ENCODE results near the gene CFL2.
"Not testable (repeated sequence)": the region's sequence is repeated elsewhere in the genome, so short reads cannot be mapped to it uniquely, and the experiment has no call there.

The CFL2 gene

DNA sequence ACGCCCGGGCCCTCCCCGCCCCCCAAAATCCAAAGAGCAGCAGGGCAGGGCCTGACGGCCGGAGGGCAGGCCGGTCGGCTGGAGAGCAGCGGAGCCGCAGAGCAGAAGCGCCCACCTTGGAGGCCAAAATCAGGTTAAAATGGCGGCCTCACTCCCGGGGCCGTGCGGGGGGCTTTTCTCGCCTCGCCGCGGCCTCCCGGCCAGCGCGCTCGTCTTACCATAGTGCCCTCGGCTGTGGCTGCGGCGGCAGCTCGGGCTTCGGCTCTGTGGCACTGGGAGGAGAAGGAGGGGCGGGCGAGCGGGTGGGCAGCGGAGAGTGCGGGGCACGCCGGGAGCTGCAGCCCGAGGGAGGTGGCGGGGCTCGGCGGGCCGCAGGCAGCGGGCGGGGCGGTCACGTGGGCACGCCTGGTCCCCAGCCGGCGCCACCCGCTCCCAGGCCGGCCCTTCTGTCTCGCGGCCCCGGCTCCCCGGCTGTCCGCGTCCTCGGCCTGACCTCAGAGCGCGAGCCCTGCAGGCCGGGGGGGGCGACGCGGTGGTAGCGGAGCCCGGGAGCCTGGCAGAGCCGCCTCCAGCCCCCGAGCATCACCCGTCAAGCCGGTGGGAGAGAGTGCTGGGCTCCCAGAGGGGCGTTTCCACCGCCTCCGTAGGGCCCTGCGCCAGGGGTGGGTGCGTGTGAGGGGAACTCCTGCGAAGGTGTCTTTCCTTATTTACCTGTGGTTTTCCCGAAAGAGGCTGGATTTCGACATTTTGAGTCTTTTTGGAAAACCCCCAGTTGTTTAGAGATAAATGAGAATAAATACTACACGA is at the start of gene CFL2:
Gene CFL2, minus strand, starts transcription at position 274 of the 807 bp plus-strand sequence. Its CDS starts 53 bp downstream, at position 221.
- no peak for DNase-seq

DNA sequence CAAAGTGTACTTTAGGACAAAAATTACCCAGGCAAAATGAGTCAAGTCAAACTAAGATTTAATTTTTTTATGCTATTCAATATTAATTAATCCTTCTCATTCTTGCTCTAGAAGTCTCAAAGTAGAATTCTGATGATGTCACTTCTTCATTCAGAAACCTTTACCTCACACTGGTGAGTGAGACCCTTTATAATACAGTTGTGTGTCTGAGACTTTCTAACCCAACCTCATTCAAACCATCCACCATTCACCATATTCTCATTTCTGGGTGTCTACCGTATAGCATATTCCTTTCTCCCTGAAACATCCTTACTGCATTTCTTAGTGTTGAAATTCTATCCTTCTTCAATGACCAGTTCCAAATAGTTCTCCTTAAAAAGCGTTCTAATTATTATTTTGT is 40.8 kb upstream of the CFL2 start:
- no peak for DNase-seq

DNA sequence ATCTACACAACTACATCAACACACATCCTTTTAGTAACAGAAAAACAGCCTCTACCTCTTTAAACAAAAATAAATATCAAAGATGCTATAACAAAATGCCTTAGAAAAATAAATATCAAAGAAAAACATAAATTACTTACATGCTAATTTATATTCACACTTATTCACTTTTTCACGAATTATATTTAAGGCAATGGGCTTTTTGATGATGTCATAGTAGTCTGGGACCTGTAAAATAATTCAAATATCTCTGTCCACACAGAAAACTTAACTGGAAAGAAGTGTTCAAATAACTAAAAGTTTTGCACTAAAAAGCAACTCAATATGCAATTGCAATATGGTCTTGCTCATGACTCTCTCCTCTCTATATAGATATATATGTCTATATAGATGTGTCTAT is 40.3 kb upstream of the CFL2 start:
- DNase-seq, result no peak

DNA sequence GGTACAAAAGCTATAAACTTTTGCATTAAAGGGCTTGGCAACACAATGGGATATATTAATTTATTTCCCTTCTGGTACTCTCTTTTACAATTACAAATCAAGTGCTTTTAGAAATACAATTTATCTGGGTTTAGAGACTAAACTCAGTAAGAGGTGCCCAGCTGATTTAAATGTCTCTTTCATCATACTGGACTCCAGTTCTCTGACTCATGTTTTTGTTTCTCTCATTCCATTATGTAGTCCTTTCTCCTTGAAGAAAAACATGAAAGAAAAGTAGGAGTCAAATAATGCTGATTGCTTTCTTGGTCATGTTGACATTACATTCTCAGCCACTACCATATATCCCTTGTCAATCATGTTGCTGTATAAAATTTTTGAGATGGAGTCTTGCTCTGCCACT is 36.3 kb upstream of the CFL2 start:
- no peak for DNase-seq

DNA sequence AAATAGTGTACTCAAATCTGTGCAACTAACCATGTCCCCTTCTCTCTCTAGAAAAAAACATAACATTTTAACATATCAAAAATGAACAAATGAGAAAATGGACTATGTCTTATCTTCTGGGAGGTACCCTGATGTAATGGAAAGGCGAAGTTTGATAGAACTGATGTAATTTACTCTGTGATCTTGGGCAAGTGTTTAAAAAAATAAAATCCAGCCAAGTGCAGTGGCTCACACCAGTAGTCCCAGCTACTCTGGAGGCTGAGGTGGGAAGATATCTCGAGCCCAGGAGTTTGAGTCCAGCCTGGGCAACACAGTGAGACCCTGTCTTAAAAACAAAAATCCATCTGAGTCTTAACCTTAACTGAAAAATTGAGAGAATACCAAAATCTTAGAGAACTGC is 35.8 kb upstream of the CFL2 start:
- DNase-seq, result no peak

DNA sequence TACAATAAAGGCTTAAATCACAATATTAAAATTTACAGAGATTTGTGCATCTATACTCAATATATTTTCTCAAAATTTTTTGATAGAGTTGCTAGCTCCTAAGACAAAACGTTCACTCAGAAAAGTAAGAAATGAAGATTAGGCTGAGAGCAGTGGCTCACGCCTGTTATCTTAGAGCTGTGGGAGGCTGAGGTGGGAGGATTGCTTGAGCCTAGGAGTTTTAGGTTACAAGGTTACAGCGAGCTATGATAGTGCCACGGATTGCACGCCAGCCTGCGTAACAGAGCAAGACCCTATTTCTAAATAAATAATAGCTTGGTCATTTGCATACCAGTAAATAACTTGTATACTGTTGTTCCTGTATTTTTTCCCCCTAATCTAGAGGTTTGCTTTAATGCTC is 35.0 kb upstream of the CFL2 start:
- no peak for DNase-seq

DNA sequence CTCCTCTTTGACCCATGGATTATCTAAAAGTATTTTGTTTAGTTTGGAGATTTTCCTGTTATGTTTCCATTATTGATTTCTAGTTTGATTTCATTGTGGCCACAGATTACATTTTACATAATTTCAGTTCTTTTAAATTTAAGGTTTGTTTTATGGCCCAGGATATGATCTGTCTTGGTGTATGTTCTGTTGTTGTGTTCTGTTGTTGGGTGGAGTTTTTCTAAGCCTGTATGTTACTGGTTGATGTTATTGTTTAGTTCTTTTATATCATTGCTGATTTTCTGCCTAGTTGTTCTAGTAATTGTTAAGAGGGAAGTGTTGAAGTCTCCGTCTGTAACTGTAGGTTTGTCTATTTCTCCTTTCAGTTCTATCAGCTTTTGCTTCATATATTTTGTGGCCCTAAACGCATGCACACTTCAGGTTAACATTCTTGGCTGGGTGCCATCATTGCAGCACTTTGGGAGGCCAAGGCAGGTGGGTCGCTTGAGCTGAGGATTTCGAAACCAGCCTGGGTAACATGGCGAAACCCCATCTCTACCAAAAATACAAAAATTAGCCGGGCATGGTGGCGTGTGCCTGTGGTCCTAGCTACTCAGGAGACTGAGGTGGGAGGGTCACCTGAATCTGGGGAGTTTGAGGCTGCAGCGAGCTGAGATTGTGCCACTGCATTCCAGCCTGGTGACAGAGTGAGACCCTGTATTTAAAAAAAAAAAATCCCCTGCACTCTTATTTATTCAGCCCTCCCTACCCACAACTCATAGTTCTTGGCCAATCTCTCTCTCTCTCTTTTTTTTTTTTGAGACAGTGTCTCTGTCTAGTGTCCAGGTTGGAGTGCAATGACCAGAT is 28.1 kb upstream of the CFL2 start:
- no peak for DNase-seq

DNA sequence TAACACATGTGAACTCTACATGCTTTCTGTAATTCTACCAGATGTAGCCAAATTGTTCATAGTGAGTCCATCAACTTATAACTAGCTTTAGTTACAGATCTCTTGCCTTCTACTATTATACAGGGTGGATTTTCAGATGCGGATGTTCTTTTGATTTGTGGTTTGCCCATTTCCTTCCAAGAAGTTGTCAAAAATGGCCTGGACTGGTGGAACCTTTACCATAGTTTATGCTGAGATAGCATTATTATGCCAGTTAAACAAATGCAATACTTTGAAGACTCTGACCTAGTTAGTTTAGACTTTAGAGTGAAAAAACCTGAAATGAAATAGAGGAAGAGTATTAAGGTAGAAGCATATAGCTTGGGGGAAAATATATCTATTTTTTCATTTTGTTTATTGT is 27.4 kb upstream of the CFL2 start:
- DNase-seq, result no peak

DNA sequence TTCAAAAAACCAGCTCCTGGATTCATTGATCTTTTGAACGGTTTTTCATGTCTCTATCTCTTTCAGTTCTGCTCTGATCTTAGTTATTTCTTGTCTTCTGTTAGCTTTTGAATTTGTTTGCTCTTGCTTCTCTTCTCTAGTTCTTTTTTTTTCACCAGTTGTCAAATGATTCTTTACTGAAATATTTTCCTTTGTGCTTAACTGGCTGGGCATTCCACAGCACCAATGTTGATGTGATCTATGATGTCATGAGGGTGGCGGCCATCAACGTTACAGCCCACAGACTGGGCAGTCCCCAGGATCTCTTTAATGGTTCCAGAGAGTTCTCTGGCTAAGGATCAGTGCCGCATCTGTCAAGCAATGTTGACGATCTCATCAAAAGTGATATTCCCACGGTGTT is 25.7 kb upstream of the CFL2 start:
- not testable (repeated sequence) for DNase-seq

DNA sequence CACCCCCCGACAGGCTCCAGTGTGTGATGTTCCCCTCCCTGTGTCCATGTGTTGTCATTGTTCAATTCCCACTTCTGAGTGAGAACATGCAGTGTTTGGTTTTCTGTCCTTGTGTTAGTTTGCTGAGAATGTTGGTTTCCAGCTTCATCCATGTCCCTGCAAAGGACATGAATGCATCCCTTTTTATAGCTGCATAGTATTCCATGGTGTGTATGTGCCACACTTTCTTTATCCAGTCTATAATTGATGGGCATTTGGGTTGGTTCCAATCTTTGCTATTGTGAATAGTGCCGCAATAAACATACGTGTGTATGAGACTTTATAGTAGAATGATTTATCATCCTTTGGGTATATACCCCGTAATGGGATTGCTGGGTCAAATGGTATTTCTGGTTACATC is 22.7 kb upstream of the CFL2 start:
- DNase-seq, result not testable (repeated sequence)

DNA sequence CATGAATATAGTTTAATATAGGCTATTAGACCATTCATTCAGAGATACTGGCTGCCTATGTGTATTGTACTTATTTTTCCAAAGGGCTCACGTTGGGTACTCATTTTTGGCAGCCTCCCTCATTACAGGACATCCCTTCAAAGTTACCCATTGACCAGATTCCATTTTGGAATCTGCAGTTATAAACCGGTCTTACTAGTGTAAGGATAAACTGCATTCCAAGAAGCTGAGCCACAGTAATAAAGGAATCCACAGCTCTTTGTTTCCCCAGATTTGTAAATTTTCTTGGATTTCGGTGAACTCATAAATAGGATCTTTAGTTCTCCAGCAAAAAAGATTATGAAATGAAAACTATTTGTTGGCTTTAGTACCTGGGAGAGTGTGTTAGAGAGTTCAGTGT is 18.9 kb upstream of the CFL2 start:
- DNase-seq, result no peak

DNA sequence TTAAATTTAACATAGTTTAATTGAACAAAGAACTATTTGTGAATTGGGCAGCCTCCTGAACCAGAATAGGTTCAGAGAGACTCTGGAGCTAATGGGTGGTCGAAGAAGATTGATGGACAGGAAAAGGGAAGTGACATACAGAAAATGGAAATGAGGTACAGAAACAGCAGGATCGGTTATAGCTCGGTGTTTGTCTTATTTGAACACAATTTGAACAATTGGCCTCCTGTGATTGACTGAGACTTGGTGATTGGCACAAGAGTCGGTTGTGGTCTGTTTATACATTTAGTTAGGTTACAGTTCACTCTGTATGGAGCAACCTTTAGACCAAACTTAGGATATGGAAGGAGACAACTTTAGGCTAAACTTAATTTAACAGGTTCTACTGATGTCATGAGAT is 18.4 kb upstream of the CFL2 start:
- DNase-seq, result no peak

DNA sequence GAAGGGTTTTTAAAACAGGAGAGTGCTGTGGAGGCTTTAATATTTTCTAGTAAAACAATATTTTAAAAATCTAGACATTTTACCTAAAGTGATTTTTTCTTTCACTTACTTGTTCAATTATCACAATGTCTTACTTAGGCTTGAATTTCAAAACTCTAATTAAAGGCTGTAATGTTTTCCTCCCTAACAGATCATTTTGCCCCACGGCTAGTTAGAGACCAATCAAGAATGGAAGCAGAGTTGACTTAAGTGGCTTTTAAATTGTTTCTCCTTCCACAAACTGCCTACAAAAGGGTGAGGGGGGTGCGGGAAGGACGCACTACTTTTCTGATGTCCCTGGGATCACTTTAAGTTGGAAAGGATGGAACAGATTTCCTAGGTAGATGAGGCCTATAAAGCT is 9.5 kb upstream of the CFL2 start:
- no peak for DNase-seq

DNA sequence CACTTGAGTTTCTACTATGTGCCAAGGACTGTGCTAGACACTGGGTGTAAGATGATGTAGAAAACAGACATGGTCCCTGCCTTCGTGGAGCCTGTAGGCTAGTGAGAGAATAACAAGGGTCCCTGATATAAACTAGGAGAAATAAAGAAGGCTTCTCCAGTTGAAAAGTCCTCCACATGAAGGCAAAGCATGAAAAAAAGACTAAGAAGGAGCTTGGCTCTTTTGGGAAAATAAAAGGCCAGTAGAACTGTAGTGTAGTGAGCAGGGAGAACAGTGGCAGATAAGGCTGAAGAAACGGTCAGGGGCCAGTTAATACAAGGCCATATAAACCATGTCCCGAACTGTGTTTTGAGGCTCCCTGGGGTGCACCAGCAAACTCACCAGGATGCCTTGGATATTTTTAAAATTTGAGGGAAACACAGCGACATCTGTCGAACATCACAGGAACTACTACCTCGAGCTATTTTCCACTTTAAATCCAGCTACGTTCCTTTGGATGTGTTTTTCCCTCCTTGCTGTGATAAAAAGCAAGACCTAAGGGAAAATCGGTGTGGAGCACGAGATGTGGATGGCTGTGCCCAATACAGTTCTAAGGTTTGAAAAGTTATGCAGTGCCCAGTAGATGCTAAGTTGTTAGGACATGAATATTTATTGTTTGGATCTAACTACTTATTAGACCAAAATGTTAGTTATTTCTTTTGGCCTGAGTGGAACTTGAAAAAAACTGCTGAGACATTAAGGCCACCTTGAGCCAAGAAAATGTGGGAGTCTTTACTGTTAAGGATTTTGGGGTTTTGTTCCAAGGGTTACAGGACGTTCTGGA is 8.5 kb upstream of the CFL2 start:
- DNase-seq, result no peak

DNA sequence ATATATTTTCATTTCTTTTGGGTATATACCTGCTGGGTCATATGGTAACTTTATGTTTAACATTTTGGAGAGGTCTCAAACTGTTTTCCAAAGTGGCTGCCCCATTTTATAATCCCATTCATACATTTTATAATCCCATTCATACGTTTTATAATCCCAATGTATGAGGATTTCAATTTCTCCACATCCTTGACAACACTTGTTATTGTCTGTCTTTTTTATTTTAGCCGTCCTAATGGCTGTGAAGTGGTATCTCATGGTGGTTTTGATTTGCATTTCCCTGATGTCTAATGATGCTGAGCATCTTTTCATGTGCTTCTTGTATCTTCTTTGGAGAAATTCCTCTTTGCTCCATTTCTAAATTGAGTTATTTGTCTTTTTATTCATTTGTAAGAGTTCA is 6.7 kb upstream of the CFL2 start:
- DNase-seq, result no peak

DNA sequence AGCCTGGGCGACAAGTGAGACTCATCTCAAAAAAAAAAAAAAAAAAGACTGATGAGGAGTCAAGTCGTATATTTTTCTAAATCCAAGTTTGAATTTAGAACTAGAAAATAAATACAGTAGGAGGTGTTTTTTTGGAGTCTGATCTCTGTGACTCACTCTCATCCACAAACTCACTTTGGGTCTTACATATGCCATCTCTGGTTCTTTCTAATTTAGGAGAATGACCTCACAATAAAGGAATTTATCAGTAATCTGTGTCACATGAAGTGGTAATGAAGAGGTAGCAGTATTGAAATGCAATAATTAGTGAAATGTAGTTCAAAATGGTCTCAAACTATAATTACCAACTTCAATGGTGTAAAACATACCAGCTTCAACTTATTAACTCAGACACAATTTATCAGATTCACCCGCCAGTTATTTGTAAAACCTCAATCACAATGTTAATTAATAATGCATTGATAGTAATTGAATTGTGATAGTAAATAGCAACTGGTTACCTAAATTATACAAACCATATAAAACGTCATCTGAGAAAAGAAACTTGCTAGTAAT is 4.4 kb upstream of the CFL2 start:
- no peak for DNase-seq

DNA sequence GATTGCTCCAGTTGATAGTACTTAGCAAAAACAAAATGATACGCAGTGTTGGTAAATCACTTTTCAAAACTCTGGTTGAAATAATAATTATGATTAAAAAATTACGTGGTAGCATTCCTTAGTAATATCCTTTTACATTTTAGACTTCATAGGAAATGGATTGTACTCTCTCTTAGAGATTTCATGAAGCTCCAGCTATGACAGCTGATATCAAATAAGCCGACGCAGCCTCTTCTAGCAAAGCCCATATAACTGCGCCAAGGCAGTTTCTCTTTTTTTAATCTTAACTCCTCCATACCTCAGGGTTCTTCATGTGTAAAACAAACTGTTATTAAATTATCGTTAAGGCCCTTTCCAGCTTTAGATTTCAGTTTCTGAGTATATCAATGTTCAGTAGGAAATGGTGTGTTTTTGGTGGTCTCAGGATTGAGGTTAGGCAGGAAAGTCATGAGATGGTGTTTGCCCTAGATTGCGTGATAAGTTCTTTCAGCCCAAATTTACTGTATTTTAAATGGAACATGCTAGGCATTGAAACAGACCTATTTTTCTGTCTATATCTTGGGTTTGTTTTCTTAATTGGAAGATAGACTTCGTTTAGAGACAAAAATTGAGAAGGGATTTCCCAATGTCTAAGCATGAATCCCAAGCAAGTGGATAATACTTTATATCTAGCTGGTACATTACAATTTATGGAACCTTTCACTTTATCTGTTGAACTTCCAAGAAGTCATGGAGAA is 902 bp upstream of the CFL2 start:
- no peak for DNase-seq

DNA sequence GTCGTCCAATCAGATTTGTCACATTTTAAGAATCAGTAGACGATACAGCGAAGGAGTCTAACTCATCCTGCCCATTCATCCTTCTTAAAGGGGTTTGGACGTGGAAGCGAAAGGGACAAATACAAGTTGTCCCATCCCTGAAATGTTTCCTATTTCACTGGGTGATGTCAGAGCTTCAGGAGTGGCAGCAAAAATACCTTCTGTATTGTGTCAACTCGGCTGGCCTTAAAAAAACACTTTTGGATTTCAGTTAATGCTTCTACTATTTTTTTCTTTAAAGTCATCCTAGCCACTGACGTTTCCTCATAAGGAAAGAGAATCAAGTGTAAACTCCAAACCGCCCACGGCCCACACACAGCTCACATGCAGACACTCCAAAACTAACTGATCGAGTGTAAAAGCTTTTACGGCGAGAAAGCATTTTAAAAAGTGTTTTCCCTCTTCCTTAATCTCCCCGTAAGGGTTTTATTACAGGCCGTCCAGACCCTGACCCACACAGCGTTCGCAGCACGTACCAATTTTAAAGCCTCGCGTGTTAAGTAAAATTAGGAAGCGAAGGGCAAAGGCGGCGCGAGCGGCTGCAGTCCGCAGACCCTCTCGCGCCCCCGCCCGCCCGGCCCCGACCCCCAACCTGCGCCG is 593 bp downstream of the CFL2 start:
- no peak for DNase-seq

DNA sequence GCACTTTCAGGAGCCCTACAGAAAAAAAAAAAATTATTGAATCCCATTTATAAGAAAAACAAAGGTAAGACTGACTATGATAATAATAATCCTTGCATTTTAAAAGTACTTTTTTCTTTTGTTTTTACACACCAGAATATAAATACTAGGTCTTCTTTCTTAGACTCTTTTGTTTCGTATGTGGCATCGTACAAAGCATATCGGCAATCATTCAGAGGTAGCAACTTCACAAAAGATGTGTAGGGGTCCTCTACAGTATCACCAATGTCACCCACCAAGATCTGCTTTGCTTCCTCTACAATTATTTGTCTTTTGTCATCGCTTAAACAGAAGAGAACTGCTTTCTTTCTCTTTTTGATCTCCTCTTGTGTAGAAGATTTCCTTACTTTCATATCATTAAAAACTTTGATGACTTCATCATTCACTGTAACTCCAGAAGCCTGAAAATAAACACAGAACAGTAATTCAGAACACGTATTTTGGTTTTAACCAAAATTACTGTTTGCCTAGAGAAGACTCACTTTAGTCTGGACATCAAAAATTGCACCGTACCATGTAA is 1.2 kb downstream of the CFL2 start:
- DNase-seq, result no peak

DNA sequence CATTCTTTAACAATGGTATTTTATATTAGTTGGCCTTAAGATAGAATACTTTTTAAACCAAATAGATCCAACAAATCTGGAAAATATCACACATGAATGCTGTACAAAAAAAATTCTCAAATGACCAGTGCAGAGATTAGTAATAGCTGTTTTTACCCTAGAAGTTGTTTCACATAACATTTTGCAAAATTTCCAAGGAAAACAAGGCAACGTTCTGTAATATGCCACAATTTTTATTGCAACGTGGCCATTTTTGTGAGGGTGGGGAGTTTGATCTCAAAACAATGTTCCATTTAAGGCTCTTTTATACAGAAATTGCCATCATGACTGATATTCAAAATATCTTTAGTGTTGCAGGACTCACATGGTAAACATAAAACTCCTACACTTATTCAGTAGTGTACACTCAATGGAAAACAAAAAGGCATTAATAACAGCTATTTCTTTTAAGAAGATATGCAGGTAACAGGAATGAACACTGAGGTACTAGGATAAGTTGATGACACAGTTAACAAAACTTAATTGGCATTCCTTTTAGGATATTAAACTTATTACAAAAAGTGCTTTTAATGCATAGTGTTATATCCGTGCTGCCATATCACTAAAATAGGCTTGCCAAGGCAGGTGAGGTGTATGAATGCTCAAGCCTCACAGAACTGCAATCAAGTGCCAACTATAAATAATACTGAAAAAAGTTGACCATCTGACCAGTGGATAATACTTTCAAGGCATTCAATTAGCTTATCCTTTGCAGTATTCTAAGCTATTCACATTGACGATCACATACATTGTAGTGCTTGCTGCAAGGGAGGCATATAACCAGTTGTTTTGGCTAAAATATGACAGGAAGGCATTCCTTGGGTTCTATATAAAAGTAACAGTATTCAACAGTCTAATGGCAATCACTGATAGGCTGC is 2.3 kb downstream of the CFL2 start:
- DNase-seq, result no peak
